PC-3 (cell line): ENCODE data around the gene RTKN. TPM values are rescaled to one million over a fixed set of nuclear protein-coding genes. Genes with fewer than 3 reads are reported as not detected.

ENCODE experiments used
- ATAC-seq: fragments of 200-7000 bp; cut with Tn5 transposase; 2 replicates; pipeline ENCODE4 v1.9.1; 2020; ENCODE audit warnings: mild to moderate bottlenecking, moderate library complexity
- BruUV-seq: library from RNA; stranded (reverse); fragments of 400-500 nt; replicated peaks from 2 replicates; lab custom pipeline; 2021; lab: Mats Ljungman, UMichigan
- CTCF ChIA-PET: fragments of 300-600 bp; sonication (Branson Sonifier 250); formaldehyde crosslinking; loops from one replicate; lab custom pipeline; 2022; ENCODE audit warnings: antibody characterized with exemption; lab: Charles Lee
- POLR2A ChIA-PET: fragments of 300-600 bp; sonication (Branson Sonifier 250); formaldehyde crosslinking; loops from one replicate; lab custom pipeline; 2022; ENCODE audit warnings: antibody characterized with exemption; ENCODE audit not compliant: unreplicated experiment; lab: Charles Lee
- DNase-seq: peaks from one replicate; pipeline ENCODE4 v3.0.0-alpha.2; 2015
- H2AFZ ChIP-seq: fragments of 300-600 bp; sonication (generic); 2 replicates; pipeline ENCODE4 v1.6.0; 2016; ENCODE audit warnings: antibody characterized with exemption, low read length
- H3F3A ChIP-seq: fragments of 300-600 bp; sonication (generic); one replicate; pipeline ENCODE4 v1.6.0; 2017; ENCODE audit warnings: antibody characterized with exemption, low read length, control low read depth, mild to moderate bottlenecking; ENCODE audit not compliant: unreplicated experiment
- H3K27ac ChIP-seq: fragments of 300-600 bp; sonication (generic); 2 replicates; pipeline ENCODE4 v1.5.1; 2016; ENCODE audit warnings: mild to moderate bottlenecking, low read length
- H3K27me3 ChIP-seq: fragments of 300-600 bp; sonication (generic); 2 replicates; pipeline ENCODE4 v1.6.1; 2016; ENCODE audit warnings: low read length, mixed read lengths
- H3K36me3 ChIP-seq: fragments of 300-600 bp; sonication (generic); 2 replicates; pipeline ENCODE4 v1.6.1; 2016; ENCODE audit warnings: low read depth, mixed run types, low read length, mixed read lengths
- H3K4me1 ChIP-seq: fragments of 300-600 bp; sonication (generic); 2 replicates; pipeline ENCODE4 v1.5.1; 2016; ENCODE audit warnings: low read length; ENCODE audit not compliant: insufficient read depth
- H3K4me2 ChIP-seq: fragments of 300-600 bp; sonication (generic); 2 replicates; pipeline ENCODE4 v1.6.0; 2016; ENCODE audit warnings: low read length
- H3K4me3 ChIP-seq: fragments of 300-600 bp; sonication (generic); 2 replicates; pipeline ENCODE4 v1.5.1; 2016; ENCODE audit warnings: mild to moderate bottlenecking, low read length, mixed read lengths
- H3K79me2 ChIP-seq: fragments of 300-600 bp; sonication (generic); 2 replicates; pipeline ENCODE4 v1.6.1; 2017; ENCODE audit warnings: low read length, mixed read lengths
- H3K9ac ChIP-seq: fragments of 300-600 bp; sonication (generic); 2 replicates; pipeline ENCODE4 v1.6.0; 2016; ENCODE audit warnings: mild to moderate bottlenecking, low read length
- H3K9me2 ChIP-seq: fragments of 300-600 bp; sonication (generic); replicated peaks from 2 replicates; pipeline ENCODE4 v1.6.1; 2016; ENCODE audit warnings: mixed run types, low read length, mixed read lengths
- H3K9me3 ChIP-seq: fragments of 300-600 bp; sonication (generic); 2 replicates; pipeline ENCODE4 v1.6.1; 2016; ENCODE audit warnings: low read length, mixed read lengths
- H4K20me1 ChIP-seq: fragments of 300-600 bp; sonication (generic); 2 replicates; pipeline ENCODE4 v1.6.1; 2016; ENCODE audit warnings: low read length, mixed read lengths
- CTCF ChIP-seq: fragments of 300-600 bp; sonication (generic); conservative IDR thresholded peaks from 2 replicates; pipeline ENCODE4 v1.5.1; 2017; ENCODE audit warnings: antibody characterized with exemption, low read depth, mild to moderate bottlenecking, low read length
- EZH2 ChIP-seq: fragments of 300-600 bp; sonication (generic); IDR thresholded peaks from one replicate; pipeline ENCODE4 v1.6.1; 2017; ENCODE audit warnings: antibody characterized with exemption, mild to moderate bottlenecking, low read length; ENCODE audit not compliant: unreplicated experiment
- EZH2phosphoT487 ChIP-seq: fragments of 300-600 bp; sonication (generic); IDR thresholded peaks from 2 replicates; pipeline ENCODE4 v1.6.1; 2018; ENCODE audit warnings: mild to moderate bottlenecking, antibody characterized with exemption, low read length, borderline replicate concordance
- intact Hi-C: fragments of 100-400 bp; cut with micrococcal nuclease; formaldehyde crosslinking; loops from 2 replicates; pipeline ENCODE4 v1.9.0; 2023
- total RNA-seq: library from RNA; depleted of rRNA; stranded (reverse); fragments of >200 nt; gene quantifications from 2 replicates; pipeline ENCODE4 v1.2.3, GENCODE V29; 2014

Gene RTKN
- total RNA-seq, 1 experiment from 2014 or later = 90.5 TPM

GRCh38 chr2:74457549-74458131 lies 15.9 kb upstream of the RTKN start:
- H3F3A ChIP-seq = no peaks in the 10 kb centered on the region
- no peaks in the 10 kb centered on the region for H4K20me1 ChIP-seq
- H3K36me3 ChIP-seq = peaks cover 5% of the 10 kb centered on the region; the same call in 1 of the 2 replicates
- H3K4me1 ChIP-seq = peaks cover 27% of the 10 kb centered on the region
- TSS peak; percentile 3 for BruUV-seq
- intact Hi-C loops = loop anchor here (1.0 to 5.0 kb wide), 3 partner anchors 26 to 260 kb away; partner anchors contain the start of genes AUP1, HTRA2, MTHFD2 and TTC31
- H3K9me2 ChIP-seq = no peaks in the 10 kb centered on the region
- ChIA-PET CTCF (no interaction called here), POLR2A (interaction anchor here (1.0 kb wide), 1 partner anchor 10 kb away, joined by 9 read pairs; no protein-coding TSS in a partner anchor)
- peak overlapping the region; percentile 92 for H3K9ac ChIP-seq
- H3K4me2 ChIP-seq = peak overlapping the region; percentile 99
- no peaks in the 10 kb centered on the region for H3K9me3 ChIP-seq
- TF ChIP-seq EZH2 (no peak), CTCF (no peak), EZH2phosphoT487 (no peak)
- no peaks in the 10 kb centered on the region for H3K27me3 ChIP-seq
- peak; percentile 72 for DNase-seq
- H3K79me2 ChIP-seq = peaks cover 32% of the 10 kb centered on the region
- ATAC-seq = peak; percentile 53
- peak overlapping the region; percentile 88 for H2AFZ ChIP-seq
- H3K27ac ChIP-seq = peak overlapping the region; percentile 93
- H3K4me3 ChIP-seq = peak overlapping the region; percentile 93

GRCh38 chr2:74457129-74457548 lies 15.4 kb upstream of the RTKN start:
- peak overlapping the region; percentile 53 for H2AFZ ChIP-seq
- TF ChIP-seq EZH2phosphoT487 (no peak), EZH2 (no peak), CTCF (no peak)
- peaks cover 27% of the 10 kb centered on the region for H3K4me1 ChIP-seq
- no peaks in the 10 kb centered on the region for H3K9me2 ChIP-seq
- POLR2A ChIA-PET = interaction anchor here (0.6 kb wide), 2 partner anchors 24 to 51 kb away, joined by 3 to 6 read pairs; no protein-coding TSS in a partner anchor
- H3K9ac ChIP-seq = peak overlapping the region; percentile 92
- H3K27ac ChIP-seq = peak overlapping the region; percentile 93
- H4K20me1 ChIP-seq = no peaks in the 10 kb centered on the region
- no peaks in the 10 kb centered on the region for H3K27me3 ChIP-seq
- no TSS peak for BruUV-seq
- H3F3A ChIP-seq = no peaks in the 10 kb centered on the region
- intact Hi-C loops = loop anchor here (5.0 kb wide), 1 partner anchor 260 kb away; the partner anchor contains the start of gene MTHFD2
- no peak for ATAC-seq
- no peak for DNase-seq
- peak overlapping the region; percentile 93 for H3K4me3 ChIP-seq
- H3K4me2 ChIP-seq = peak overlapping the region; percentile 99
- CTCF ChIA-PET = no interaction called here
- peaks cover 5% of the 10 kb centered on the region; the same call in 1 of the 2 replicates for H3K36me3 ChIP-seq
- no peaks in the 10 kb centered on the region for H3K9me3 ChIP-seq
- H3K79me2 ChIP-seq = peaks cover 32% of the 10 kb centered on the region
